ENCODE results near the gene GPR183. TPM values are rescaled to one million over a fixed set of nuclear protein-coding genes. Genes with fewer than 3 reads are reported as not detected.

The GPR183 gene
- total and polyA plus RNA-seq, 9 donors: 1.4 to 3.0 (median 1.9) TPM

GRCh38 chr13:99295488-99296252, 11.5 kb downstream of the GPR183 start:
- H3K9me3 ChIP-seq (replicated peaks; ENCODE audit: control insufficient read depth, low read depth, low read length): no peaks in the 10 kb centered on the region
- 72% methylated on average over 7 of the region's 12 CpGs for WGBS (ENCODE audit: insufficient coverage)
- no peak overlapping the region for H3K4me3 ChIP-seq (ENCODE audit: low read length)
- H3K36me3 ChIP-seq (ENCODE audit: control insufficient read depth, insufficient read depth, low read length): no peaks in the 10 kb centered on the region
- no peaks in the 10 kb centered on the region for H3K4me1 ChIP-seq (ENCODE audit: control insufficient read depth, insufficient read depth, low read length)
- no peaks in the 10 kb centered on the region for H3K27me3 ChIP-seq (ENCODE audit: control insufficient read depth, insufficient read depth, low read length)
- H3K27ac ChIP-seq (ENCODE audit: low read length): no peak overlapping the region
- no peak for DNase-seq

- no peak for DNase-seq
- H3K9me3 ChIP-seq (replicated peaks; ENCODE audit: control insufficient read depth, low read depth, low read length): no peaks in the 10 kb centered on the region
- 88% methylated on average over 3 of the region's 7 CpGs for WGBS (ENCODE audit: insufficient coverage)
- H3K4me3 ChIP-seq (ENCODE audit: low read length): no peak overlapping the region
- no peaks in the 10 kb centered on the region for H3K27me3 ChIP-seq (ENCODE audit: control insufficient read depth, insufficient read depth, low read length)
- H3K4me1 ChIP-seq (ENCODE audit: control insufficient read depth, insufficient read depth, low read length): no peaks in the 10 kb centered on the region
- H3K36me3 ChIP-seq (ENCODE audit: control insufficient read depth, insufficient read depth, low read length): peaks cover under 1% of the 10 kb centered on the region
- H3K27ac ChIP-seq (ENCODE audit: low read length): no peak overlapping the region
Observed at GRCh38 chr13:99294958-99295357, 12.2 kb downstream of the GPR183 start.

GRCh38 chr13:99294198-99294597, 13.0 kb downstream of the GPR183 start:
- Histone ChIP-seq H3K27me3 (ENCODE audit: control insufficient read depth, insufficient read depth, low read length) (no peaks in the 10 kb centered on the region), H3K4me1 (ENCODE audit: control insufficient read depth, insufficient read depth, low read length) (no peaks in the 10 kb centered on the region), H3K4me3 (ENCODE audit: low read length) (no peak overlapping the region), H3K36me3 (ENCODE audit: control insufficient read depth, insufficient read depth, low read length) (peaks cover 3% of the 10 kb centered on the region), H3K9me3 (replicated peaks; ENCODE audit: control insufficient read depth, low read depth, low read length) (no peaks in the 10 kb centered on the region), H3K27ac (ENCODE audit: low read length) (no peak overlapping the region)
- no peak for DNase-seq

GRCh38 chr13:99293178-99293577, 14.0 kb downstream of the GPR183 start:
- H3K4me1 ChIP-seq (ENCODE audit: control insufficient read depth, insufficient read depth, low read length): no peaks in the 10 kb centered on the region
- no CpG with 5 or more reads among the region's 2 CpGs for WGBS (ENCODE audit: insufficient coverage)

GRCh38 chr13:99290894-99291293, 16.3 kb downstream of the GPR183 start:
- WGBS (ENCODE audit: insufficient coverage): 87% methylated on average over 3 of the region's 3 CpGs
- DNase-seq: no peak
- Histone ChIP-seq H3K4me1 (ENCODE audit: control insufficient read depth, insufficient read depth, low read length) (peaks cover 6% of the 10 kb centered on the region), H3K27me3 (ENCODE audit: control insufficient read depth, insufficient read depth, low read length) (no peaks in the 10 kb centered on the region), H3K36me3 (ENCODE audit: control insufficient read depth, insufficient read depth, low read length) (peaks cover 3% of the 10 kb centered on the region), H3K9me3 (replicated peaks; ENCODE audit: control insufficient read depth, low read depth, low read length) (no peaks in the 10 kb centered on the region), H3K27ac (ENCODE audit: low read length) (no peak overlapping the region), H3K4me3 (ENCODE audit: low read length) (no peak overlapping the region)

More at GRCh38 chr13:99293178-99293577, 14.0 kb downstream of the GPR183 start:
- H3K27ac ChIP-seq (ENCODE audit: low read length): no peak overlapping the region
- no peaks in the 10 kb centered on the region for H3K27me3 ChIP-seq (ENCODE audit: control insufficient read depth, insufficient read depth, low read length)
- no peaks in the 10 kb centered on the region for H3K9me3 ChIP-seq (replicated peaks; ENCODE audit: control insufficient read depth, low read depth, low read length)
- peaks cover 3% of the 10 kb centered on the region for H3K36me3 ChIP-seq (ENCODE audit: control insufficient read depth, insufficient read depth, low read length)
- H3K4me3 ChIP-seq (ENCODE audit: low read length): no peak overlapping the region
- no peak for DNase-seq

- H3K36me3 ChIP-seq (ENCODE audit: control insufficient read depth, insufficient read depth, low read length): peaks cover 3% of the 10 kb centered on the region
- no peak for DNase-seq
- H3K27ac ChIP-seq (ENCODE audit: low read length): no peak overlapping the region
Observed at GRCh38 chr13:99289674-99290337, 17.4 kb downstream of the GPR183 start.

GRCh38 chr13:99289271-99289670, 17.9 kb downstream of the GPR183 start:
- H3K27me3 ChIP-seq (ENCODE audit: control insufficient read depth, insufficient read depth, low read length): no peaks in the 10 kb centered on the region
- DNase-seq: peak; percentile 32
- H3K27ac ChIP-seq (ENCODE audit: low read length): no peak overlapping the region
- H3K9me3 ChIP-seq (replicated peaks; ENCODE audit: control insufficient read depth, low read depth, low read length): no peaks in the 10 kb centered on the region
- WGBS (ENCODE audit: insufficient coverage): 100% methylated on average over 1 of the region's 2 CpGs
- H3K36me3 ChIP-seq (ENCODE audit: control insufficient read depth, insufficient read depth, low read length): peaks cover 3% of the 10 kb centered on the region
- no peak overlapping the region for H3K4me3 ChIP-seq (ENCODE audit: low read length)
- H3K4me1 ChIP-seq (ENCODE audit: control insufficient read depth, insufficient read depth, low read length): peaks cover 11% of the 10 kb centered on the region

More at GRCh38 chr13:99289674-99290337, 17.4 kb downstream of the GPR183 start:
- Histone ChIP-seq H3K4me1 (ENCODE audit: control insufficient read depth, insufficient read depth, low read length) (peaks cover 11% of the 10 kb centered on the region), H3K4me3 (ENCODE audit: low read length) (no peak overlapping the region), H3K9me3 (replicated peaks; ENCODE audit: control insufficient read depth, low read depth, low read length) (no peaks in the 10 kb centered on the region), H3K27me3 (ENCODE audit: control insufficient read depth, insufficient read depth, low read length) (no peaks in the 10 kb centered on the region)
- WGBS (ENCODE audit: insufficient coverage): 61% methylated on average over 2 of the region's 7 CpGs

GRCh38 chr13:99288089-99288488, 19.1 kb downstream of the GPR183 start:
- Histone ChIP-seq H3K4me3 (ENCODE audit: low read length) (no peak overlapping the region), H3K27ac (ENCODE audit: low read length) (no peak overlapping the region), H3K27me3 (ENCODE audit: control insufficient read depth, insufficient read depth, low read length) (no peaks in the 10 kb centered on the region), H3K4me1 (ENCODE audit: control insufficient read depth, insufficient read depth, low read length) (peaks cover 11% of the 10 kb centered on the region), H3K36me3 (ENCODE audit: control insufficient read depth, insufficient read depth, low read length) (peaks cover 3% of the 10 kb centered on the region), H3K9me3 (replicated peaks; ENCODE audit: control insufficient read depth, low read depth, low read length) (no peaks in the 10 kb centered on the region)
- peak; percentile 27 for DNase-seq
- WGBS (ENCODE audit: insufficient coverage): no CpG with 5 or more reads among the region's 2 CpGs

GRCh38 chr13:99287551-99287950, 19.6 kb downstream of the GPR183 start:
- Histone ChIP-seq H3K27ac (ENCODE audit: low read length) (no peak overlapping the region), H3K9me3 (replicated peaks; ENCODE audit: control insufficient read depth, low read depth, low read length) (no peaks in the 10 kb centered on the region), H3K4me1 (ENCODE audit: control insufficient read depth, insufficient read depth, low read length) (peaks cover 11% of the 10 kb centered on the region)

GRCh38 chr13:99285432-99286182, 21.6 kb downstream of the GPR183 start:
- H3K4me3 ChIP-seq (ENCODE audit: low read length): no peak overlapping the region
- H3K27me3 ChIP-seq (ENCODE audit: control insufficient read depth, insufficient read depth, low read length): no peaks in the 10 kb centered on the region
- peak; percentile 23 for DNase-seq
- no peak overlapping the region for H3K27ac ChIP-seq (ENCODE audit: low read length)
- H3K9me3 ChIP-seq (replicated peaks; ENCODE audit: control insufficient read depth, low read depth, low read length): no peaks in the 10 kb centered on the region
- H3K4me1 ChIP-seq (ENCODE audit: control insufficient read depth, insufficient read depth, low read length): peaks cover 17% of the 10 kb centered on the region
- 73% methylated on average over 8 of the region's 10 CpGs for WGBS (ENCODE audit: insufficient coverage)
- H3K36me3 ChIP-seq (ENCODE audit: control insufficient read depth, insufficient read depth, low read length): peaks cover 3% of the 10 kb centered on the region

More at GRCh38 chr13:99287551-99287950, 19.6 kb downstream of the GPR183 start:
- Histone ChIP-seq H3K36me3 (ENCODE audit: control insufficient read depth, insufficient read depth, low read length) (peaks cover 3% of the 10 kb centered on the region), H3K4me3 (ENCODE audit: low read length) (no peak overlapping the region), H3K27me3 (ENCODE audit: control insufficient read depth, insufficient read depth, low read length) (no peaks in the 10 kb centered on the region)
- DNase-seq: peak; percentile 43
- 27% methylated on average over 2 of the region's 4 CpGs for WGBS (ENCODE audit: insufficient coverage)

Data from muscle of leg (tissue), 11 donors.